IMR-90 (cell line): Measurements from ENCODE around the gene TOP2A. TPM values are rescaled to one million over a fixed set of nuclear protein-coding genes. Genes with fewer than 3 reads are reported as not detected.

Source experiments
- ATAC-seq: fragments of 200-7000 bp; cut with Tn5 transposase; 2 replicates; pipeline ENCODE4 v1.9.1; 2020; ENCODE audit warnings: low read depth, mild to moderate bottlenecking, moderate library complexity
- BruUV-seq: library from RNA; stranded (reverse); fragments of 400-500 nt; replicated peaks from 2 replicates; lab custom pipeline; 2021; lab: Mats Ljungman, UMichigan
- CTCF ChIA-PET: fragments of 300-600 bp; formaldehyde crosslinking; extraction: SDS; loops from one replicate; lab custom pipeline; 2021; ENCODE audit warnings: antibody characterized with exemption; lab: Yijun Ruan, JAX
- POLR2A ChIA-PET: fragments of 300-600 bp; sonication (Branson Sonifier 250); formaldehyde crosslinking; loops from one replicate; lab custom pipeline; 2022; ENCODE audit warnings: antibody characterized with exemption; ENCODE audit not compliant: unreplicated experiment; lab: Charles Lee
- DNase-seq: peaks from one replicate; pipeline ENCODE4 v3.0.0; 2013
- H2AFZ ChIP-seq: replicated peaks from 2 replicates; pipeline ENCODE3; 2013; ENCODE audit warnings: low read length, mild to moderate bottlenecking; ENCODE audit not compliant: poor library complexity
- H2AK5ac ChIP-seq: 2 replicates; pipeline ENCODE4 v1.6.1; 2013; ENCODE audit warnings: low read depth, low read length, inconsistent platforms
- H2AK9ac ChIP-seq: replicated peaks from 2 replicates; pipeline ENCODE3; 2013; ENCODE audit warnings: mild to moderate bottlenecking, low read depth, low read length, moderate library complexity; ENCODE audit not compliant: poor library complexity
- H2BK120ac ChIP-seq: 2 replicates; pipeline ENCODE4 v1.6.1; 2013; ENCODE audit warnings: low read depth, low read length, inconsistent platforms
- H2BK15ac ChIP-seq: 3 replicates; pipeline ENCODE4 v1.6.1; 2013; ENCODE audit warnings: low read depth, low read length, inconsistent platforms
- H2BK20ac ChIP-seq: 2 replicates; pipeline ENCODE4 v1.6.1; 2013; ENCODE audit warnings: low read depth, mild to moderate bottlenecking, inconsistent platforms, low read length, moderate library complexity
- H2BK5ac ChIP-seq: 2 replicates; pipeline ENCODE4 v1.6.1; 2013; ENCODE audit warnings: mild to moderate bottlenecking, low read depth, low read length, inconsistent platforms; ENCODE audit not compliant: poor library complexity, severe bottlenecking
- H3K14ac ChIP-seq: replicated peaks from 2 replicates; pipeline ENCODE4 v1.6.1; 2013; ENCODE audit warnings: low read depth, low read length, inconsistent platforms
- H3K18ac ChIP-seq: 2 replicates; pipeline ENCODE4 v1.6.1; 2013; ENCODE audit warnings: low read depth, low read length, control low read depth
- H3K23ac ChIP-seq: 2 replicates; pipeline ENCODE4 v1.6.1; 2013; ENCODE audit warnings: low read depth, low read length, inconsistent platforms
- H3K27ac ChIP-seq: 2 replicates; pipeline ENCODE4 v1.5.1; 2013; ENCODE audit warnings: mild to moderate bottlenecking, control low read depth, low read length; ENCODE audit not compliant: insufficient read depth
- H3K27me3 ChIP-seq: 2 replicates; pipeline ENCODE4 v1.6.1; 2013; ENCODE audit warnings: low read length; ENCODE audit not compliant: control insufficient read depth, insufficient read depth
- H3K36me3 ChIP-seq: 2 replicates; pipeline ENCODE4 v1.6.1; 2013; ENCODE audit warnings: low read length, mixed read lengths; ENCODE audit not compliant: control insufficient read depth, insufficient read depth
- H3K4ac ChIP-seq: 2 replicates; pipeline ENCODE4 v1.6.1; 2013; ENCODE audit warnings: low read depth, low read length, inconsistent platforms
- H3K4me1 ChIP-seq: 2 replicates; pipeline ENCODE4 v1.6.1; 2013; ENCODE audit warnings: low read length, mixed read lengths; ENCODE audit not compliant: control insufficient read depth, insufficient read depth
- H3K4me2 ChIP-seq: 2 replicates; pipeline ENCODE4 v1.6.1; 2013; ENCODE audit warnings: low read depth, mild to moderate bottlenecking, control low read depth, low read length, moderate library complexity
- H3K4me3 ChIP-seq: 2 replicates; pipeline ENCODE4 v1.5.1; 2013; ENCODE audit warnings: low read depth, mild to moderate bottlenecking, control low read depth, low read length, moderate library complexity; ENCODE audit not compliant: insufficient read depth
- H3K56ac ChIP-seq: 2 replicates; pipeline ENCODE4 v1.6.1; 2013; ENCODE audit warnings: low read length, inconsistent platforms; ENCODE audit not compliant: insufficient read depth; ENCODE audit errors: extremely low read depth
- H3K79me1 ChIP-seq, 2 experiments: 2 replicates each; pipeline ENCODE4 v1.6.1; 2013; ENCODE audit warnings: low read length in 2 of 2, inconsistent platforms in 1 of 2, low read depth in 1 of 2
- H3K9ac ChIP-seq: 2 replicates; pipeline ENCODE4 v1.6.1; 2013; ENCODE audit warnings: low read depth, low read length, control low read depth
- H3K9me1 ChIP-seq: 2 replicates; pipeline ENCODE4 v1.6.1; 2013; ENCODE audit warnings: low read length, inconsistent platforms; ENCODE audit not compliant: insufficient read depth
- H3K9me3 ChIP-seq: 2 replicates; pipeline ENCODE4 v1.6.1; 2013; ENCODE audit warnings: low read length; ENCODE audit not compliant: control insufficient read depth, insufficient read depth
- H4K20me1 ChIP-seq: 2 replicates; pipeline ENCODE4 v1.6.1; 2013; ENCODE audit warnings: low read length, inconsistent platforms; ENCODE audit not compliant: insufficient read depth
- H4K5ac ChIP-seq: 2 replicates; pipeline ENCODE4 v1.6.1; 2013; ENCODE audit warnings: mild to moderate bottlenecking, low read depth, low read length, control low read depth
- H4K8ac ChIP-seq, 2 experiments: 2 replicates each; pipeline ENCODE4 v1.6.1; 2013; ENCODE audit warnings: low read depth in 2 of 2, low read length in 2 of 2, control low read depth in 1 of 2, inconsistent platforms in 1 of 2
- H4K91ac ChIP-seq: 2 replicates; pipeline ENCODE4 v1.6.1; 2013; ENCODE audit warnings: low read depth, low read length, inconsistent platforms; ENCODE audit not compliant: insufficient read depth
- BHLHE40 ChIP-seq: fragments of 150-350 bp; IDR thresholded peaks from 2 replicates; pipeline ENCODE4 v1.6.1; 2016; ENCODE audit warnings: mild to moderate bottlenecking, low read depth, low read length
- CEBPB ChIP-seq: IDR thresholded peaks from 2 replicates; pipeline ENCODE4 v1.6.1; 2012; ENCODE audit warnings: low read depth, low read length, improper control_type of control experiment
- CHD1 ChIP-seq: IDR thresholded peaks from 2 replicates; pipeline ENCODE4 v1.6.1; 2012; ENCODE audit warnings: low read depth, low read length, improper control_type of control experiment
- CTCF ChIP-seq: conservative IDR thresholded peaks from 2 replicates; pipeline ENCODE4 v1.5.1; 2012; ENCODE audit warnings: mild to moderate bottlenecking, low read depth, low read length, improper control_type of control experiment
- FOS ChIP-seq: fragments of 150-350 bp; IDR thresholded peaks from 2 replicates; pipeline ENCODE4 v1.6.1; 2016; ENCODE audit warnings: low read depth, low read length
- MAFK ChIP-seq: IDR thresholded peaks from 2 replicates; pipeline ENCODE4 v1.6.1; 2012; ENCODE audit warnings: low read depth, low read length, improper control_type of control experiment
- MAZ ChIP-seq: IDR thresholded peaks from 2 replicates; pipeline ENCODE4 v1.6.1; 2012; ENCODE audit warnings: low read depth, mild to moderate bottlenecking, low read length, improper control_type of control experiment, moderate library complexity, borderline replicate concordance
- MXI1 ChIP-seq: IDR thresholded peaks from 2 replicates; pipeline ENCODE4 v1.6.1; 2012; ENCODE audit warnings: low read depth, mild to moderate bottlenecking, low read length, moderate library complexity, borderline replicate concordance
- NFE2L2 ChIP-seq: fragments of 150-350 bp; IDR thresholded peaks from 2 replicates; pipeline ENCODE4 v1.6.1; 2016; ENCODE audit warnings: low read depth, mild to moderate bottlenecking, low read length
- POLR2A ChIP-seq: IDR thresholded peaks from 2 replicates; pipeline ENCODE4 v1.6.1; 2012; ENCODE audit warnings: mild to moderate bottlenecking, low read depth, low read length
- RAD21 ChIP-seq: IDR thresholded peaks from 2 replicates; pipeline ENCODE4 v1.6.1; 2012; ENCODE audit warnings: low read length, improper control_type of control experiment
- RCOR1 ChIP-seq: IDR thresholded peaks from 2 replicates; pipeline ENCODE4 v1.6.1; 2012; ENCODE audit warnings: mild to moderate bottlenecking, low read length, improper control_type of control experiment; ENCODE audit not compliant: insufficient replicate concordance
- RFX5 ChIP-seq: IDR thresholded peaks from 2 replicates; pipeline ENCODE4 v1.8.0; 2012; ENCODE audit warnings: low read depth, mild to moderate bottlenecking, low read length, moderate library complexity
- SMC3 ChIP-seq: fragments of 150-350 bp; IDR thresholded peaks from 2 replicates; pipeline ENCODE4 v1.6.1; 2016; ENCODE audit warnings: low read depth, mild to moderate bottlenecking, antibody characterized with exemption, low read length, moderate library complexity
- USF2 ChIP-seq: fragments of 150-350 bp; IDR thresholded peaks from 2 replicates; pipeline ENCODE4 v1.6.1; 2017; ENCODE audit warnings: mild to moderate bottlenecking, antibody characterized with exemption, low read length, low read depth
- WGBS, 2 experiments: methylation state at CpG; one replicate each; pipeline versions ENCODE4 v1.1.5 to v1.1.7; 2013; ENCODE audit warnings: missing lambda C conversion rate in 2 of 2; ENCODE audit not compliant: insufficient read length in 1 of 2; ENCODE audit errors: extremely low coverage in 2 of 2; 5-methylcytosine and 5-hydroxymethylcytosine counted together
- dilution Hi-C: fragments of 300-500 bp; cut with HindIII; formaldehyde crosslinking; loops from one replicate; pipeline ENCODE4 v1.14.3; 2018; ENCODE audit warnings: low sequenced_read_pairs; ENCODE audit not compliant: unreplicated experiment
- in situ Hi-C: fragments of 300-500 bp; cut with MboI; formaldehyde crosslinking; loops from 3 replicates; pipeline ENCODE4 v1.14.3; 2019; ENCODE audit warnings: low sequenced_read_pairs, inconsistent platforms, mixed read lengths
- intact Hi-C: fragments of 100-400 bp; cut with micrococcal nuclease; formaldehyde crosslinking; loops from 2 replicates; pipeline ENCODE4 v1.10.0; 2022
- polyA plus RNA-seq, 3 experiments: library from polyadenylated mRNA; depleted of rRNA; stranded (reverse); fragments of >200 nt; gene quantifications; 2 replicates each; pipeline ENCODE4 v1.2.3, GENCODE V29; 2012; ENCODE audit warnings: low replicate concordance in 1 of 3
- total RNA-seq: library from RNA; depleted of rRNA; stranded (reverse); fragments of >200 nt; gene quantifications from 2 replicates; pipeline ENCODE4 v1.2.3, GENCODE V29; 2012

TOP2A gene
- total and polyA plus RNA-seq, 2 of the 4 experiments (the other 2 are of a cell fraction), result 43.4 to 68.5 TPM

GRCh38 chr17:40407460-40407859 lies 10.2 kb downstream of the TOP2A start:
- Histone ChIP-seq H3K9ac (no peak overlapping the region), H2AFZ (no peak overlapping the region), H3K4me3 (no peak overlapping the region), H2AK5ac (no peak overlapping the region), H4K8ac (no peak overlapping the region), H4K5ac (no peak overlapping the region), H2BK120ac (no peak overlapping the region), H2AK9ac (no peak overlapping the region), H3K56ac (no peak overlapping the region), H3K14ac (no peak overlapping the region), H4K20me1 (no peaks in the 10 kb centered on the region), H3K9me1 (no peaks in the 10 kb centered on the region), H2BK5ac (no peak overlapping the region), H3K4me2 (no peak overlapping the region), H4K91ac (no peak overlapping the region), H3K18ac (no peak overlapping the region), H3K4me1 (no peaks in the 10 kb centered on the region), H3K79me1 (peaks cover 27 to 32% of the 10 kb centered on the region in 2 experiments), H3K36me3 (peaks cover 7% of the 10 kb centered on the region; the same call in 1 of the 2 replicates), H3K4ac (no peak overlapping the region), H3K23ac (no peak overlapping the region), H2BK15ac (no peak overlapping the region), H3K27me3 (no peaks in the 10 kb centered on the region), H3K9me3 (no peaks in the 10 kb centered on the region), H3K27ac (no peak overlapping the region), H2BK20ac (no peak overlapping the region)
- in situ Hi-C loops (no loop called here), dilution Hi-C loops (no loop called here), intact Hi-C loops (no loop called here)
- CTCF ChIA-PET, result interaction anchor here (0.6 to 0.9 kb wide), 2 partner anchors 10 to 74 kb away, joined by 3 read pairs; partner anchors contain the start of gene TOP2A
- BruUV-seq, result no TSS peak
- ATAC-seq, result no peak
- WGBS, 2 experiments, result no CpG with 5 or more reads among the region's 3 CpGs
- POLR2A ChIA-PET, result interaction anchor here (0.5 kb wide), 1 partner anchor 42 kb away, joined by 4 read pairs; no protein-coding TSS in a partner anchor
- no peak for TF ChIP-seq CEBPB
- no peak for TF ChIP-seq RCOR1
- TF ChIP-seq CTCF, result no peak
- TF ChIP-seq MXI1, result no peak
- no peak for TF ChIP-seq MAZ
- TF ChIP-seq SMC3, result no peak
- TF ChIP-seq POLR2A, result no peak
- TF ChIP-seq CHD1, result no peak
- no peak for TF ChIP-seq NFE2L2
- TF ChIP-seq USF2, result no peak
- no peak for TF ChIP-seq BHLHE40
- no peak for TF ChIP-seq MAFK
- TF ChIP-seq FOS, result no peak
- no peak for TF ChIP-seq RFX5
- no peak for TF ChIP-seq RAD21
- DNase-seq, result no peak
